PC-9 (cell line): ENCODE results near the gene ZCCHC14. TPM values are rescaled to one million over a fixed set of nuclear protein-coding genes. Genes with fewer than 3 reads are reported as not detected.

ENCODE experiments used
- BruUV-seq: library from RNA; stranded (reverse); fragments of 400-500 nt; replicated peaks from 2 replicates; lab custom pipeline; 2021; lab: Mats Ljungman, UMichigan
- CTCF ChIA-PET: fragments of 300-600 bp; sonication (Branson Sonifier 250); formaldehyde crosslinking; loops from one replicate; lab custom pipeline; 2022; ENCODE audit warnings: antibody characterized with exemption; lab: Charles Lee
- POLR2A ChIA-PET: fragments of 300-600 bp; sonication (Branson Sonifier 250); formaldehyde crosslinking; loops from one replicate; lab custom pipeline; 2022; ENCODE audit warnings: antibody characterized with exemption; ENCODE audit not compliant: unreplicated experiment; lab: Charles Lee
- DNase-seq, 2 experiments: peaks; one replicate each; pipeline versions ENCODE4 v3.0.0 to v3.0.0-alpha.2; 2015 to 2022; ENCODE audit warnings: mixed read lengths in 1 of 2
- H2AFZ ChIP-seq: fragments of 200-600 bp; sonication (generic); 2 replicates; pipeline ENCODE4 v1.8.1; 2017; ENCODE audit warnings: antibody characterized with exemption
- H3F3A ChIP-seq: fragments of 200-600 bp; sonication (generic); 2 replicates; pipeline ENCODE4 v1.8.1; 2017; ENCODE audit warnings: antibody characterized with exemption, mild to moderate bottlenecking, low read depth; ENCODE audit not compliant: insufficient read depth
- H3K27ac ChIP-seq: fragments of 200-600 bp; sonication (generic); 2 replicates; pipeline ENCODE4 v1.6.1; 2016; ENCODE audit warnings: mixed run types
- H3K27me3 ChIP-seq: fragments of 200-600 bp; sonication (generic); 2 replicates; pipeline ENCODE4 v1.6.1; 2016; ENCODE audit warnings: low read depth, mixed run types; ENCODE audit not compliant: insufficient read depth
- H3K36me3 ChIP-seq: fragments of 200-600 bp; sonication (generic); 2 replicates; pipeline ENCODE4 v1.6.1; 2016; ENCODE audit warnings: low read depth, mixed run types
- H3K4me1 ChIP-seq: fragments of 200-600 bp; sonication (generic); replicated peaks from 2 replicates; pipeline ENCODE4 v1.6.1; 2016; ENCODE audit warnings: mixed run types; ENCODE audit not compliant: insufficient read depth
- H3K4me2 ChIP-seq: fragments of 200-600 bp; sonication (generic); 2 replicates; pipeline ENCODE4 v1.6.1; 2017; ENCODE audit warnings: mixed run types
- H3K4me3 ChIP-seq: fragments of 200-600 bp; sonication (generic); 2 replicates; pipeline ENCODE4 v1.6.1; 2016; ENCODE audit warnings: mixed run types
- H3K79me2 ChIP-seq: fragments of 200-600 bp; sonication (generic); 2 replicates; pipeline ENCODE4 v1.6.1; 2017; ENCODE audit warnings: low read depth, mixed run types
- H3K9me2 ChIP-seq: fragments of 200-600 bp; sonication (generic); 2 replicates; pipeline ENCODE4 v1.8.1; 2017; ENCODE audit warnings: mild to moderate bottlenecking; ENCODE audit not compliant: insufficient read depth
- H3K9me3 ChIP-seq: fragments of 200-600 bp; sonication (generic); 2 replicates; pipeline ENCODE4 v1.8.1; 2016; ENCODE audit warnings: low read depth; ENCODE audit not compliant: insufficient read depth
- H4K20me1 ChIP-seq: fragments of 200-600 bp; sonication (generic); 2 replicates; pipeline ENCODE4 v1.8.1; 2017; ENCODE audit not compliant: insufficient read depth
- EZH2 ChIP-seq: fragments of 200-600 bp; sonication (generic); IDR thresholded peaks from 2 replicates; pipeline ENCODE4 v1.8.0; 2017; ENCODE audit warnings: antibody characterized with exemption, low read depth
- intact Hi-C: fragments of 100-400 bp; cut with micrococcal nuclease; formaldehyde crosslinking; loops from one replicate; pipeline ENCODE4 v1.10.0; 2022; ENCODE audit not compliant: unreplicated experiment
- total RNA-seq: library from RNA; stranded (reverse); gene quantifications from 2 replicates; pipeline ENCODE4 v1.2.3, GENCODE V29; 2021
- TF ChIP-seq, protein P1 (sequence below): fragments of 200-600 bp; sonication (generic); conservative IDR thresholded peaks from 2 replicates; pipeline ENCODE4 v1.6.1; 2017; ENCODE audit warnings: mixed run types, antibody characterized with exemption, mild to moderate bottlenecking, moderate library complexity

Gene ZCCHC14
- total RNA-seq, 1 experiment from 2014 or later: 17.9 TPM

DNA sequence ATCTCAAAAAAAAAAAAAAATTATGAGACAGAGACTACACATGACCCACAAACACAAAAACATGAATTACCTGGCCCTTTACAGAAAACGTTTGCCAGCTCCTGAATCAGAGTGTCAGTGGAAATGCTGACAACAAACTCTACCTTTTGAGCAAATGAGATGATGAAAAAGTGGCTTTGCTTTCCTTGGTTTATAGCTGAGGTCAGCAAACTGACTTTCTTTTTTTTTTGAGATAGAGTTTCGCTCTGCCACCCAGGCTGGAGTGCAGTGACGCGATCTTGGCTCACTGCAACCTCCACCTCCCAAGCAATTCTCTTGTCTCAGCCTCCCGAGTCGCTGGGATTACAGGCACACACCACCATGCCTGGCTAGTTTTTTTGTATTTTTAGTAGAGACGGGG, 46.3 kb downstream of the ZCCHC14 start:
- H3K27me3 ChIP-seq: no peaks in the 10 kb centered on the region
- no peak overlapping the region for H2AFZ ChIP-seq
- no TSS peak for BruUV-seq
- H3K4me2 ChIP-seq: no peak overlapping the region
- intact Hi-C loops: no loop called here
- H3K4me1 ChIP-seq: no peaks in the 10 kb centered on the region
- H3K36me3 ChIP-seq: peaks cover 3% of the 10 kb centered on the region; the same call in 1 of the 2 replicates
- no peak for DNase-seq
- peaks cover 3% of the 10 kb centered on the region; the same call in 1 of the 2 replicates for H3K79me2 ChIP-seq
- ChIA-PET POLR2A (no interaction called here), CTCF (no interaction called here)
- no peak overlapping the region for H3K4me3 ChIP-seq
- TF ChIP-seq EZH2: no peak
- TF ChIP-seq, protein P1, sequence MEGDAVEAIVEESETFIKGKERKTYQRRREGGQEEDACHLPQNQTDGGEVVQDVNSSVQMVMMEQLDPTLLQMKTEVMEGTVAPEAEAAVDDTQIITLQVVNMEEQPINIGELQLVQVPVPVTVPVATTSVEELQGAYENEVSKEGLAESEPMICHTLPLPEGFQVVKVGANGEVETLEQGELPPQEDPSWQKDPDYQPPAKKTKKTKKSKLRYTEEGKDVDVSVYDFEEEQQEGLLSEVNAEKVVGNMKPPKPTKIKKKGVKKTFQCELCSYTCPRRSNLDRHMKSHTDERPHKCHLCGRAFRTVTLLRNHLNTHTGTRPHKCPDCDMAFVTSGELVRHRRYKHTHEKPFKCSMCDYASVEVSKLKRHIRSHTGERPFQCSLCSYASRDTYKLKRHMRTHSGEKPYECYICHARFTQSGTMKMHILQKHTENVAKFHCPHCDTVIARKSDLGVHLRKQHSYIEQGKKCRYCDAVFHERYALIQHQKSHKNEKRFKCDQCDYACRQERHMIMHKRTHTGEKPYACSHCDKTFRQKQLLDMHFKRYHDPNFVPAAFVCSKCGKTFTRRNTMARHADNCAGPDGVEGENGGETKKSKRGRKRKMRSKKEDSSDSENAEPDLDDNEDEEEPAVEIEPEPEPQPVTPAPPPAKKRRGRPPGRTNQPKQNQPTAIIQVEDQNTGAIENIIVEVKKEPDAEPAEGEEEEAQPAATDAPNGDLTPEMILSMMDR: no peak
- H3F3A ChIP-seq: no peaks in the 10 kb centered on the region
- H4K20me1 ChIP-seq: peaks cover 8% of the 10 kb centered on the region; the same call in 1 of the 2 replicates
- H3K9me2 ChIP-seq: no peaks in the 10 kb centered on the region
- H3K9me3 ChIP-seq: no peaks in the 10 kb centered on the region
- no peak overlapping the region for H3K27ac ChIP-seq

GRCh38 chr16:87445486-87445885, 47.3 kb downstream of the ZCCHC14 start:
- Histone ChIP-seq H2AFZ (no peak overlapping the region), H3K4me2 (no peak overlapping the region), H4K20me1 (peaks cover 8% of the 10 kb centered on the region; the same call in 1 of the 2 replicates), H3K9me3 (no peaks in the 10 kb centered on the region), H3F3A (no peaks in the 10 kb centered on the region), H3K79me2 (peaks cover 3% of the 10 kb centered on the region; the same call in 1 of the 2 replicates), H3K4me1 (no peaks in the 10 kb centered on the region), H3K27ac (no peak overlapping the region), H3K36me3 (peaks cover 3% of the 10 kb centered on the region; the same call in 1 of the 2 replicates), H3K9me2 (no peaks in the 10 kb centered on the region), H3K27me3 (no peaks in the 10 kb centered on the region), H3K4me3 (no peak overlapping the region)
- POLR2A ChIA-PET: no interaction called here
- no peak for TF ChIP-seq EZH2
- TF ChIP-seq, protein P1: no peak
- CTCF ChIA-PET: no interaction called here
- no TSS peak for BruUV-seq
- DNase-seq: no peak
- intact Hi-C loops: no loop called here

DNA sequence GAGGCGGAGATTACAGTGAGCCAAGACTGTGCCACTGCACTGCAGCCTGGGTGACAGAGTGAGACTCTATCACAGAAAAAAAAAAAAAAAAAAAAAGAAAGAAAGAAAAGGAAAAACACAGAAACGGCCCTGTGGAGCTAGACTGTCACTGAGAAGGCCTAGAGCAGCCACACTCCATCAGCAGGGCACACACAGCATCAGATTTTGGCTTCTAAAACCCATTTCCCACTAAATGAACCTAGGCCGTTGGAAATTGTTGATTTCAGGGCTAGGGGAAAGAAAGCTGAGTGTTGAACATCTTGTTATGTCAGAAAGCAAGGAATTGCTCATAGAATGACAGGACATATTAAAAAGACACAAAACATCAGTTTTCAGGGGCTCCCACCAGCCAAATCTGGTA, 48.9 kb downstream of the ZCCHC14 start:
- TF ChIP-seq EZH2: no peak
- TF ChIP-seq, protein P1: no peak
- POLR2A ChIA-PET: no interaction called here
- no peaks in the 10 kb centered on the region for H3K27me3 ChIP-seq

More for the DNA sequence above, 48.9 kb downstream of the ZCCHC14 start:
- CTCF ChIA-PET: no interaction called here
- H3K4me3 ChIP-seq: no peak overlapping the region
- no peak overlapping the region for H3K4me2 ChIP-seq
- H4K20me1 ChIP-seq: peaks cover 6% of the 10 kb centered on the region; the same call in 1 of the 2 replicates
- H3K79me2 ChIP-seq: no peaks in the 10 kb centered on the region; the same call in 1 of the 2 replicates
- no peaks in the 10 kb centered on the region for H3K4me1 ChIP-seq
- H3K27ac ChIP-seq: no peak overlapping the region
- H3F3A ChIP-seq: no peaks in the 10 kb centered on the region
- no peak for DNase-seq
- H3K9me2 ChIP-seq: no peaks in the 10 kb centered on the region
- intact Hi-C loops: no loop called here
- H3K9me3 ChIP-seq: no peaks in the 10 kb centered on the region
- BruUV-seq: no TSS peak
- no peak overlapping the region for H2AFZ ChIP-seq
- peaks cover 3% of the 10 kb centered on the region; the same call in 1 of the 2 replicates for H3K36me3 ChIP-seq
